SK-N-SH treated with all-trans-retinoic acid at 6 μM for 48 hours (cell line): ENCODE measurements around the gene CCR1.

Experiments
- ARNTL ChIP-seq: fragments of 450-650 bp; formaldehyde crosslinking; IDR thresholded peaks from 2 replicates; pipeline ENCODE4 v1.5.0; 2020; ENCODE audit warnings: low read depth, mild to moderate bottlenecking, moderate library complexity, borderline replicate concordance
- BACH2 ChIP-seq: fragments of 250-450 bp; sonication (Bioruptor Pico); IDR thresholded peaks from 2 replicates; pipeline ENCODE4 v1.9.0; 2021; ENCODE audit warnings: mild to moderate bottlenecking, borderline replicate concordance
- CREB5 ChIP-seq: fragments of 250-450 bp; sonication (Bioruptor Pico); IDR thresholded peaks from 2 replicates; pipeline ENCODE4 v1.5.1; 2020; ENCODE audit warnings: low read depth, mild to moderate bottlenecking, moderate library complexity
- CSDC2 ChIP-seq: fragments of 250-450 bp; sonication (Bioruptor Pico); IDR thresholded peaks from 2 replicates; pipeline ENCODE4 v1.5.0; 2020; ENCODE audit warnings: mild to moderate bottlenecking, moderate library complexity
- CSRNP3 ChIP-seq: fragments of 250-450 bp; sonication (Bioruptor Pico); IDR thresholded peaks from 2 replicates; pipeline ENCODE4 v1.5.1; 2021; ENCODE audit warnings: mild to moderate bottlenecking, moderate library complexity
- GLIS3 ChIP-seq: fragments of 250-450 bp; sonication (Bioruptor Pico); IDR thresholded peaks from 2 replicates; pipeline ENCODE4 v1.5.0; 2020; ENCODE audit warnings: mild to moderate bottlenecking, moderate library complexity
- OSR1 ChIP-seq: fragments of 250-450 bp; sonication (Bioruptor Pico); IDR thresholded peaks from 2 replicates; pipeline ENCODE4 v1.8.0; 2022; ENCODE audit warnings: moderate library complexity, mild to moderate bottlenecking, inconsistent platforms
- SNAI2 ChIP-seq: fragments of 250-450 bp; sonication (Bioruptor Pico); IDR thresholded peaks from 2 replicates; pipeline ENCODE4 v1.5.0; 2020; ENCODE audit warnings: mild to moderate bottlenecking, moderate library complexity
- TSHZ2 ChIP-seq: fragments of 250-450 bp; sonication (Bioruptor Pico); IDR thresholded peaks from 2 replicates; pipeline ENCODE4 v1.5.0; 2020; ENCODE audit warnings: mild to moderate bottlenecking, moderate library complexity
- ZC3H10 ChIP-seq: fragments of 250-450 bp; sonication (Bioruptor Pico); IDR thresholded peaks from 2 replicates; pipeline ENCODE4 v1.5.1; 2021; ENCODE audit warnings: mild to moderate bottlenecking, moderate library complexity
- ZFP3 ChIP-seq: fragments of 250-450 bp; sonication (Bioruptor Pico); IDR thresholded peaks from 2 replicates; pipeline ENCODE4 v1.5.0; 2020; ENCODE audit warnings: mild to moderate bottlenecking, moderate library complexity
- ZFP30 ChIP-seq: fragments of 450-650 bp; formaldehyde crosslinking; IDR thresholded peaks from 2 replicates; pipeline ENCODE4 v1.5.0; 2022; ENCODE audit warnings: mild to moderate bottlenecking, moderate library complexity
- ZNF565 ChIP-seq: fragments of 450-650 bp; formaldehyde crosslinking; conservative IDR thresholded peaks from 2 replicates; pipeline ENCODE4 v1.5.0; 2020; ENCODE audit warnings: low read depth, mild to moderate bottlenecking, moderate library complexity
- ZNF8 ChIP-seq: fragments of 450-650 bp; formaldehyde crosslinking; IDR thresholded peaks from 2 replicates; pipeline ENCODE4 v1.5.0; 2020; ENCODE audit warnings: mild to moderate bottlenecking, moderate library complexity

- no peak for TF ChIP-seq ZC3H10 (CRISPR knock-in tag)
- TF ChIP-seq ZFP30: no peak
- no peak for TF ChIP-seq ARNTL (CRISPR knock-in tag)
- no peak for TF ChIP-seq BACH2 (CRISPR knock-in tag)
- TF ChIP-seq ZNF8: no peak
- no peak for TF ChIP-seq ZNF565 (CRISPR knock-in tag)
- TF ChIP-seq CSDC2 (CRISPR knock-in tag): no peak
- TF ChIP-seq SNAI2 (CRISPR knock-in tag): no peak
- no peak for TF ChIP-seq CREB5 (CRISPR knock-in tag)
- TF ChIP-seq ZFP3 (CRISPR knock-in tag): no peak
- no peak for TF ChIP-seq OSR1 (CRISPR knock-in tag)
- no peak for TF ChIP-seq CSRNP3 (CRISPR knock-in tag)
- TF ChIP-seq TSHZ2 (CRISPR knock-in tag): no peak
- no peak for TF ChIP-seq GLIS3 (CRISPR knock-in tag)
Measured at GRCh38 chr3:46243560-46243959, 35.4 kb upstream of the CCR1 start.
